Left lung (tissue), 10 donors: Measurements from ENCODE around the gene DHRS3. TPM values are rescaled to one million over a fixed set of nuclear protein-coding genes. Genes with fewer than 3 reads are reported as not detected.

Source experiments
- ATAC-seq: fragments of 200-7000 bp; cut with Tn5 transposase; one replicate; pipeline ENCODE4 v1.9.1; 2020; ENCODE audit warnings: moderate library complexity
- DNase-seq, 4 donors: peaks; one replicate each; pipeline ENCODE4 v3.0.0-alpha.2; 2013 to 2020
- H3K27ac ChIP-seq, 2 donors: fragments of 200-600 bp; sonication (generic) in 1 of 2; one replicate each; pipeline versions ENCODE4 v1.5.0 to v1.8.0; 2020 to 2021
- H3K27me3 ChIP-seq, 2 donors: fragments of 200-600 bp; sonication (generic) in 1 of 2; one replicate each; pipeline versions ENCODE4 v1.5.0 to v1.8.0; 2020 to 2021
- H3K36me3 ChIP-seq, 2 donors: fragments of 200-600 bp; sonication (generic) in 1 of 2; one replicate each; pipeline versions ENCODE4 v1.5.0 to v1.8.0; 2020 to 2021
- H3K4me1 ChIP-seq, 2 donors: fragments of 200-600 bp; one replicate each; pipeline ENCODE4 v1.8.0; 2021
- H3K4me3 ChIP-seq, 2 donors: fragments of 200-600 bp; sonication (generic) in 1 of 2; one replicate each; pipeline versions ENCODE4 v1.5.0 to v1.8.0; 2020 to 2021; ENCODE audit warnings: mild to moderate bottlenecking in 1 of 2
- H3K9me3 ChIP-seq, 2 donors: fragments of 200-600 bp; sonication (generic) in 1 of 2; one replicate each; pipeline versions ENCODE4 v1.5.0 to v1.8.0; 2020 to 2021
- CTCF ChIP-seq, 2 donors: fragments of 200-600 bp; sonication (generic) in 1 of 2; IDR thresholded peaks; one replicate each; pipeline versions ENCODE4 v1.5.0 to v1.8.0; 2021; ENCODE audit warnings: antibody characterized with exemption in 2 of 2
- intact Hi-C, 2 donors: fragments of 100-400 bp; cut with DNase I; formaldehyde crosslinking; loops; one replicate each; pipeline versions ENCODE4 v1.11.2 to v1.14.2; 2022
- polyA plus RNA-seq, 6 donors: library from polyadenylated mRNA; unstranded; fragments of 120-200 nt; gene quantifications; one replicate each; pipeline ENCODE4 v1.2.1, GENCODE V29; 2013; ENCODE audit not compliant: insufficient read length in 6 of 6
- total RNA-seq, 2 donors: library from RNA; stranded (reverse); fragmentation: NEBNext Ultra II Directional; extraction: Animal tissue kit (Norgen Biotek cat#: 25700); gene quantifications; one replicate each; pipeline ENCODE4 v1.2.1, GENCODE V29; 2021
- donor health status: DM: no; HTN: yes; CAD: no.
- donor health status: DM: no; HTN: no; CAD: no.

The DHRS3 gene
- total and polyA plus RNA-seq, 8 donors: 37.3 to 120 (median 43.7) TPM

GRCh38 chr1:12593621-12594066, 24.4 kb downstream of the DHRS3 start:
- H3K4me1 ChIP-seq: peaks cover 28 to 51% of the 10 kb centered on the region in 2 donors
- peak overlapping the region in 1 of 2 donors; percentile 33 for H3K27ac ChIP-seq
- no peak overlapping the region for H3K4me3 ChIP-seq
- DNase-seq: peak in 2 of 4 donors; percentile 49 to 78
- ATAC-seq: no peak
- H3K9me3 ChIP-seq: no peaks in the 10 kb centered on the region
- no peak for TF ChIP-seq CTCF (IDR thresholded peaks at IDR 0.05)
- H3K36me3 ChIP-seq: no peaks in the 10 kb centered on the region
- intact Hi-C loops: no loop called here
- peaks cover 0 to 19% of the 10 kb centered on the region in 2 donors for H3K27me3 ChIP-seq

GRCh38 chr1:12592496-12592895, 25.5 kb downstream of the DHRS3 start:
- ATAC-seq: no peak
- Histone ChIP-seq H3K4me1 (peaks cover 28 to 42% of the 10 kb centered on the region in 2 donors), H3K9me3 (no peaks in the 10 kb centered on the region), H3K27me3 (peaks cover 0 to 19% of the 10 kb centered on the region in 2 donors), H3K27ac (no peak overlapping the region), H3K4me3 (no peak overlapping the region), H3K36me3 (no peaks in the 10 kb centered on the region)
- DNase-seq: no peak
- intact Hi-C loops: no loop called here
- TF ChIP-seq CTCF (IDR thresholded peaks at IDR 0.05): no peak

- DNase-seq: no peak
- no peaks in the 10 kb centered on the region for H3K36me3 ChIP-seq
- H3K27ac ChIP-seq: no peak overlapping the region
- H3K9me3 ChIP-seq: no peaks in the 10 kb centered on the region
- TF ChIP-seq CTCF (IDR thresholded peaks at IDR 0.05): no peak
- H3K4me3 ChIP-seq: no peak overlapping the region
- intact Hi-C loops: no loop called here
- peaks cover 17 to 31% of the 10 kb centered on the region in 2 donors for H3K4me1 ChIP-seq
- H3K27me3 ChIP-seq: peaks cover 0 to 19% of the 10 kb centered on the region in 2 donors
- ATAC-seq: no peak
Measured at GRCh38 chr1:12591267-12591938, 26.6 kb downstream of the DHRS3 start.

DNA sequence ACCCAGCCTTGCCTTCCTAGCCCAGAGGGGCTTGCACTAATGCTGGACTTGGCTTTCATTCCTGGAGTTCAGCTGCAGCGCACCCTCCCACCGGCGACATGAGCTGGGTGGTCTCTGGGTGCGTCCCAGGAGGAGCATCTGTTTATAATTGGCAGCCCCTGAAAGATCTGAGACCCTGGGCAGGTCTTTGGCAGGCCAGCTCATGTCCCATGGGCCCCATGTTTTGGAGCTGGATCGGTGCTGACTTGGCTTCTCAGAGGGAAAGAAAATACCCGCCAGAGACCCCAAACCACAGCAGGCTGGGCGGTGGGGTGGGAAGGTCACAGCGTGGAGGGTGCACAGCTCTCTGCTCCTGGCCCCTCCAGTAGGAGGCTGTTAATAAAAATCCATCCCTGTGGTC, 29.3 kb downstream of the DHRS3 start:
- H3K36me3 ChIP-seq: no peaks in the 10 kb centered on the region

More for the DNA sequence above, 29.3 kb downstream of the DHRS3 start:
- Histone ChIP-seq H3K4me3 (no peak overlapping the region), H3K9me3 (no peaks in the 10 kb centered on the region), H3K4me1 (peaks cover under 1 to 6% of the 10 kb centered on the region in 2 donors), H3K27ac (no peak overlapping the region), H3K27me3 (no peaks in the 10 kb centered on the region)
- DNase-seq: no peak
- no peak for ATAC-seq
- intact Hi-C loops: no loop called here
- no peak for TF ChIP-seq CTCF (IDR thresholded peaks at IDR 0.05)
